Nephron progenitor cell (in vitro differentiated cells): ENCODE data around the gene SLC16A5.

Experiments used
- DNase-seq: peaks from one replicate; pipeline ENCODE4 v3.0.0; 2021
- H3K27ac Mint-ChIP-seq: 2 replicates; pipeline ENCODE4 v1.8.0; 2021; ENCODE audit warnings: mild to moderate bottlenecking, moderate library complexity, mixed read lengths
- H3K27me3 Mint-ChIP-seq: 2 replicates; pipeline ENCODE4 v1.8.0; 2021; ENCODE audit warnings: mild to moderate bottlenecking, low read depth, mixed read lengths; ENCODE audit not compliant: poor library complexity
- H3K36me3 Mint-ChIP-seq: 2 replicates; pipeline ENCODE4 v1.8.0; 2021; ENCODE audit warnings: low read depth, mixed read lengths
- H3K4me1 Mint-ChIP-seq: 2 replicates; pipeline ENCODE4 v1.8.0; 2021; ENCODE audit warnings: mixed read lengths
- H3K4me3 Mint-ChIP-seq: 2 replicates; pipeline ENCODE4 v1.8.0; 2021; ENCODE audit warnings: mild to moderate bottlenecking, moderate library complexity, mixed read lengths
- H3K9me3 Mint-ChIP-seq: 2 replicates; pipeline ENCODE4 v1.8.0; 2021; ENCODE audit warnings: mild to moderate bottlenecking, moderate library complexity, mixed read lengths
- TF ChIP-seq, protein P1 (sequence below): fragments of 200-600 bp; sonication (generic); IDR thresholded peaks from 2 replicates; pipeline ENCODE4 v1.5.0; 2021; ENCODE audit warnings: antibody characterized with exemption

Gene SLC16A5

DNA sequence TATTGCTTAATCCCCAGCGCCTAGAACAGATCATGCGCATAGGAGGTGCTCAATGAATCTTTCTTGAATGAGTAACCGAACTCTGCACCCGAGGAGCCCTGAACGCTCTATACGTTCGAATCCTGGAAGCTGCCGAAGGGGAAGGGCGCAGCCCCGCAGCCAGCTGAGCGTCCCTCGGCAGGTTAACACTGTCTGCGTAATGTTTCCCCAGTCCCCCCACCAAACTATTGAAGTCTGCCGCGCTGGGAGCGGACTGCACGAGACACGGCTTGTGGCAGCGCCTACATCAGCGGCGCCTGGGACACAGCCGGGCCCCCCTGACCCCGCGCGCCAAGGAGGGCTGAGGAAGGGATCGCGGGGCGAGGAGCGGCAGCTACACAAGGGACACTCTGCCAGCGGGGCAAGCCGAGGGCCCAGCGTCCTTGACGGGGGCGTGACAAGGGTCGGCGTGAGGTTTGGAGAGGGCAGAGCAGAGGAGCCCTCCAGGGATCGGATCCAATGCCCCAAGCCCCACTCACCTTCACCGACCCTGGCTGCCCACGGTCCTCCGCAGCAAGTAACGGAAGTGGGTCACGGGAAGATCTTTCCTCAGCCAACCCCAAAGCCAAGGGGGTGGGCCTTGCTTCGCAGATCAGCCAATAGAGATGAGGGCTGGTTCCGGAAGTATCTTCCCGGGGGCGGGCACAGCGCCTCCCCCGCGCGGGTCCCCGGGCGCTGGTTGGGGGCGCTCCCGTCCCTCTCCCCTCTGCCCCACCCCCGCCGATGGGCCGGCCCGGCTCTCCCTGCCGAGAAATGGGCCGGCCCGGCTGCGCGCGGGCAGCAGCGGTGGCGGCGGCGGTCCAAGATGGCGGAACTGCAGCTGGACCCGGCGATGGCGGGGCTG is 41.1 kb upstream of the SLC16A5 start, which contains the start of the genes ATP5PD and KCTD2:
Gene ATP5PD (minus strand): TSS at position 563 of the 883 bp plus-strand sequence. CDS start 4,319 bp downstream, outside the sequence.
Gene KCTD2 (plus strand): TSS at position 819 of the 883 bp plus-strand sequence. CDS start 26 bp downstream, at position 845.
- peaks cover 44% of the 10 kb centered on the region for H3K4me1 Mint-ChIP-seq
- H3K27me3 Mint-ChIP-seq: peaks cover 11% of the 10 kb centered on the region
- H3K27ac Mint-ChIP-seq: peak within 1 kb of the TSS; percentile 96
- no peaks in the 10 kb centered on the region for H3K9me3 Mint-ChIP-seq
- peak; percentile 95 for DNase-seq
- peak within 1 kb of the TSS; percentile 96 for H3K4me3 Mint-ChIP-seq
- peaks cover 22% of the 10 kb centered on the region for H3K36me3 Mint-ChIP-seq
- TF ChIP-seq, protein P1, sequence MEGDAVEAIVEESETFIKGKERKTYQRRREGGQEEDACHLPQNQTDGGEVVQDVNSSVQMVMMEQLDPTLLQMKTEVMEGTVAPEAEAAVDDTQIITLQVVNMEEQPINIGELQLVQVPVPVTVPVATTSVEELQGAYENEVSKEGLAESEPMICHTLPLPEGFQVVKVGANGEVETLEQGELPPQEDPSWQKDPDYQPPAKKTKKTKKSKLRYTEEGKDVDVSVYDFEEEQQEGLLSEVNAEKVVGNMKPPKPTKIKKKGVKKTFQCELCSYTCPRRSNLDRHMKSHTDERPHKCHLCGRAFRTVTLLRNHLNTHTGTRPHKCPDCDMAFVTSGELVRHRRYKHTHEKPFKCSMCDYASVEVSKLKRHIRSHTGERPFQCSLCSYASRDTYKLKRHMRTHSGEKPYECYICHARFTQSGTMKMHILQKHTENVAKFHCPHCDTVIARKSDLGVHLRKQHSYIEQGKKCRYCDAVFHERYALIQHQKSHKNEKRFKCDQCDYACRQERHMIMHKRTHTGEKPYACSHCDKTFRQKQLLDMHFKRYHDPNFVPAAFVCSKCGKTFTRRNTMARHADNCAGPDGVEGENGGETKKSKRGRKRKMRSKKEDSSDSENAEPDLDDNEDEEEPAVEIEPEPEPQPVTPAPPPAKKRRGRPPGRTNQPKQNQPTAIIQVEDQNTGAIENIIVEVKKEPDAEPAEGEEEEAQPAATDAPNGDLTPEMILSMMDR: no peak

DNA sequence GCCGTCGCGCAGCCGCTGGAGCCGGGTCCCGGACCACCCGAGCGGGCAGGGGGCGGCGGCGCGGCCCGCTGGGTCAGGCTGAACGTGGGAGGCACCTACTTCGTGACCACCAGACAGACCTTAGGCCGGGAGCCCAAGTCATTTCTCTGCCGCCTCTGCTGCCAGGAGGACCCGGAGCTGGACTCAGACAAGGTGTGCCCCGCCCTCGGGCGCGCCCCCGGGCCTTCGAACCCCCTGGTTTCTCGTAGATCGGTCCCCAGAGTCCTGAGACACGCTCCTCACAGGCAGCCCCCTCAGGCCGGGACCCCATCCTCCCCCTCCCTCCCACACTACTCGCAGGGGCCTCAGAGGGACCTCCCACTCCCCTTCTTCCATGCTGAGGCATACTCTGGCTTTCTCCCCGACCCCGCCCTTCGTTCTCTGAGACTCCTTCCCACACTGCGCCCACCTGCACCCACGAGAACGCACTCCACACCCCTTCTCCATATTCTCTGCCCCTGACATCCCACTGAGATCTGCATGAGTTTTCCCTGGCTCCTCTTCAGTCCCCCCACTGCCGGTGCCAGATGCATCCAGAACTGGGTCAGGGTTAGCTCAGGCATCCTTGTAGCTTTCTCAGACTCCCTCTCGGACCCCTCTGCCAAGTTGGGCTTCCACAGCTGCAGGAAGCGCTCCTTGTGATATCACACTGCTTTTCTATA is 40.2 kb upstream of the SLC16A5 start:
- Mint-ChIP-seq H3K27ac (peak overlapping the region; percentile 3), H3K27me3 (peaks cover 11% of the 10 kb centered on the region), H3K36me3 (peaks cover 25% of the 10 kb centered on the region), H3K9me3 (no peaks in the 10 kb centered on the region), H3K4me3 (peak overlapping the region; percentile 96), H3K4me1 (peaks cover 44% of the 10 kb centered on the region)
- peak; percentile 58 for DNase-seq
- TF ChIP-seq, protein P1: no peak

DNA sequence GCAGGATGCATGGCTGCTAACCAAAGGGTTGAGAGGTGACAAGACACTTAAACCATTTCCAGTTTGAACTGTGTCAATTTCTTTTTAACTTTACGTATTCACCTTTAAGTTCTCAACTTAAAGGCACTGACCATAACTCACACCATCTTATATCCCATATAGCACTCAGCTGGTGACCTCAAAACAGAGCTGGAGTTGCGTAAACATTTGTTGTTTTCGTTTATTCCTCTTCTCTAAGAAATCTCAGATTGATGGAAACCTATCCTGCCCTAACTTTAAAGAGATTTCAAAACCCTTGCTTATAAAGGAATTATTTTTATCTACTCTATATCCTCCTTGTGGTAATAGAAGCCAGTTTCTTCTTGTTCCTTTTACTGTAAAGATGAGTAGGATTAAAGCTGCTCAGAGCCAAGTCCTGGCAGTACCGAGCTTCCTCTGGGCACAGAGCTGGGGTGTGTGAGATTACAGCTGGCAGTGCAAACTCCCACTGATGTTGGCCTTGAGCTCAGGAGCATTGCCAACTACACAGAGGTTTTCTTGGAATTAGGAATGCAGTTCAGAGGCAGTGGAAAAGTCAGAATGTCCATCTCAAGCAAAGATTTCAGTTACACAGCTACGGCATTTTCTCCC is 39.4 kb upstream of the SLC16A5 start:
- peaks cover 11% of the 10 kb centered on the region for H3K27me3 Mint-ChIP-seq
- TF ChIP-seq, protein P1: no peak
- no peaks in the 10 kb centered on the region for H3K9me3 Mint-ChIP-seq
- peaks cover 44% of the 10 kb centered on the region for H3K4me1 Mint-ChIP-seq
- peaks cover 33% of the 10 kb centered on the region for H3K36me3 Mint-ChIP-seq
- peak overlapping the region; percentile 22 for H3K27ac Mint-ChIP-seq
- H3K4me3 Mint-ChIP-seq: peak overlapping the region; percentile 96
- DNase-seq: no peak

- Mint-ChIP-seq H3K36me3 (peaks cover 40% of the 10 kb centered on the region), H3K4me3 (peak overlapping the region; percentile 96), H3K9me3 (no peaks in the 10 kb centered on the region), H3K4me1 (peaks cover 44% of the 10 kb centered on the region), H3K27me3 (peaks cover 11% of the 10 kb centered on the region), H3K27ac (no peak overlapping the region)
- DNase-seq: no peak
- TF ChIP-seq, protein P1: no peak
Observed at GRCh38 chr17:75049057-75049456, 38.7 kb upstream of the SLC16A5 start.

- TF ChIP-seq, protein P1: no peak
- no peaks in the 10 kb centered on the region for H3K9me3 Mint-ChIP-seq
- H3K4me1 Mint-ChIP-seq: peaks cover 40% of the 10 kb centered on the region
- H3K36me3 Mint-ChIP-seq: peaks cover 47% of the 10 kb centered on the region
- peak overlapping the region; percentile 52 for H3K4me3 Mint-ChIP-seq
- peaks cover 11% of the 10 kb centered on the region for H3K27me3 Mint-ChIP-seq
- H3K27ac Mint-ChIP-seq: no peak overlapping the region
- DNase-seq: no peak
Observed at GRCh38 chr17:75049706-75050105, 38.0 kb upstream of the SLC16A5 start.
